ENCODE data around the gene KCNMB2.
"Not testable (repeated sequence)": the region's sequence is repeated elsewhere in the genome, so short reads cannot be mapped to it uniquely, and the experiment has no call there.

KCNMB2 gene

GRCh38 chr3:178518660-178519396 lies 17.4 kb upstream of the KCNMB2 start:
- DNase-seq = no peak
- intact Hi-C loops (cut with DNase I) = no loop called here

DNA sequence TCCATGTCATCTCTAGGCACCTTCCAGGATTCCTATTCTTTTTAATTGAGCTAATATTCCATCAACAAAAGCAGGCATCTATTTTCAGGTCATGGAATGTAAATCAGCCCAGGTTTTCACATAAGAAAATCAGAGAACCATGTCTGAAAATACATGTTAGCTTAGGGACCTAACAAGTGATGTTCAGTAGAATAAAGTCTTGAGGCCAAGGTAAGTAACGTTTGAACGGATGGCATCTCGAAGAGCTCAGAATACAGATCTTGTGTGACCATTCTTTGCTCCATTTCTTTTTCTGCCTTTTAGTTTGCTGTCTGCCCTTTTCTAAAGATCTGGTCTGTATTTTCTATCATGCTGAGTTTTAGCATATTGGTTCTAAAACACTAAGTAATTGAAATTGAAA lies 16.5 kb upstream of the KCNMB2 start:
- intact Hi-C loops (cut with DNase I) = no loop called here
- DNase-seq = no peak

- intact Hi-C loops (cut with DNase I) = no loop called here
- DNase-seq = no peak
These were observed 15.8 kb upstream of the KCNMB2 start for GRCh38 chr3:178520451-178520850.

GRCh38 chr3:178522200-178523052 lies 13.8 kb upstream of the KCNMB2 start:
- intact Hi-C loops (cut with DNase I) = no loop called here
- no peak for DNase-seq

DNA sequence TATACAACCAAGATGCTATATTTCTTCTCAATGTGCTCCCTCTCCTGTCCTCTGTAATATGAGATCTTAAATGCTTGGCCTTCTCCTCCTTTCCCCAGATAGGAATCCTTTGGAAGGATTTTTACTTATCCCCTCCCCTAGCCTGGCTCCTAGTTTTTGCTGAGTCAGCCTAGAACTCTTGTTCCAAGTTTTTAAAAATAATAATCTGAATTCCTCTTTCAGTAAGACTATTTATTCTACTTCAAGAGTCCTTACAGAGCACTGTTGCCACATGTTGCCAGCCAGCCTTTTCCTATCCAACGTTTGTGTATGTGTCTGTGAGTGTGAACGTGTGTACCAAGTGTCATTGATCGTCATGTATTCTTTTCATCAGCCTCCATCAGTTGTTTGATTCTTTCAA lies 11.0 kb upstream of the KCNMB2 start:
- DNase-seq = no peak
- intact Hi-C loops (cut with DNase I) = no loop called here

GRCh38 chr3:178526291-178526690 lies 9.9 kb upstream of the KCNMB2 start:
- DNase-seq = no peak
- intact Hi-C loops (cut with DNase I) = no loop called here

DNA sequence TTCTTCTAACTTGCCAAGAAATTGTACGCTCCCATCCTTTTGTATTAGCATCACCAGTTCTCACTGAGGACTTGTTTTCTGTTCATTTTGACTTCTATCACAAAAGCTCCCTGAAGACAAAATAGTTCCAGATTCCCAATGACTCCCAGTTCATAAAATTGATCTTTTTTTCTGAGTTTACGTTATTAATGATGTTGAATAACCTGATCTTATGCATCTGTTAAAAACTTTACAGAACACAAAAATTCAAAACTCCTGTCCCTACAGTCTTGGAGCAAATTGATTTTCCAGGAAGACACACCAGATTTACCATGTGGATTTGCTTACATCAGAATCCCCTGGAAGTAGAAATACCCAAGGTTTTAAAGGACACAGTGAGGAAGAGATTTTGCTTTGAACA lies 8.3 kb upstream of the KCNMB2 start:
- intact Hi-C loops (cut with DNase I) = no loop called here
- no peak for DNase-seq

DNA sequence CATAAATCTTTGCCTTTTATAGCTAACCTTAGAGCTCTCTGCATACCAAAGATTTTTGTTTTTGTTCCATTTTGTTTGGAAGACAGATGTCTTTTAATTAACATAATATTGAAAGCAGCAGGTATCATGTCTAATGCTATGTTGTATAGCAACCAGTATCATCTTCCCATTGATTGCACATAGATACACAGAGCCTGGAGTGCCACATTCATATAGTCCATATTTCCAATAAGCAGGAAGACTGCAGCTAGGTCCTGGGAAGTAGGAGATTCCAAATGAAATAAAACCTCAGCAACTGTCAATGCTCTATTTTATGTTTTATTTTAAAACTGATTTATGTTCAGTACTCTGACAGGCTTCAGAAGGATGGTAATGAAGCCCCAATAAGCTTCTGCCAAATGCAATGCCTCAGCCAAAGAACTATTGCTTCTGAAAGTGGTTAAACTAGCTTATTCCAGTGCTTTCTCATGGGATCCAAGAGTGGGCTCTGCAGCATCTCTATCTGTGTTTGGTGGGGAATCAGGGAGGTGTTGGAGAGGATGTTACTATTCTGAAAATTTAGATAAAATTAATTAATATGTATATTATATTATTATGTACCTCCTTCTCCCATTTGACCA lies 6.5 kb upstream of the KCNMB2 start:
- DNase-seq = no peak
- intact Hi-C loops (cut with DNase I) = no loop called here

DNA sequence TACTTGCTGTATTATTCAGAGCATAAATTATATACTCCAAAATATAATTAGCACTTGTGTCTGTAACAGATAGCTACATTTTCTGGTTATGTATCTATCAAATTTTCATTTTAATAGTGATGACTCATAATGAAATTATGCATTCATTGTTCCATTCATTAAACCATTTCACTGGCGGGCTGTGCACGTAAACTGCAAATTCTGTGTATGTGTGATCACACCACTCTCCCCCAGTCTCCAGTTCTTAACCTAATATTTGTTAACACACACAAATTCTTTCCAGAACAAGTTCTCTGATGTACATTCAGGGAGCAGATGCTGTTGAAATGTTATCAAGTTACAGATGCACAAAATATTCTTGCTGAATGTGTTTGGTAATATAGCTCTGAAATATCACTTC lies 3.8 kb upstream of the KCNMB2 start:
- no peak for DNase-seq
- intact Hi-C loops (cut with DNase I) = no loop called here

DNA sequence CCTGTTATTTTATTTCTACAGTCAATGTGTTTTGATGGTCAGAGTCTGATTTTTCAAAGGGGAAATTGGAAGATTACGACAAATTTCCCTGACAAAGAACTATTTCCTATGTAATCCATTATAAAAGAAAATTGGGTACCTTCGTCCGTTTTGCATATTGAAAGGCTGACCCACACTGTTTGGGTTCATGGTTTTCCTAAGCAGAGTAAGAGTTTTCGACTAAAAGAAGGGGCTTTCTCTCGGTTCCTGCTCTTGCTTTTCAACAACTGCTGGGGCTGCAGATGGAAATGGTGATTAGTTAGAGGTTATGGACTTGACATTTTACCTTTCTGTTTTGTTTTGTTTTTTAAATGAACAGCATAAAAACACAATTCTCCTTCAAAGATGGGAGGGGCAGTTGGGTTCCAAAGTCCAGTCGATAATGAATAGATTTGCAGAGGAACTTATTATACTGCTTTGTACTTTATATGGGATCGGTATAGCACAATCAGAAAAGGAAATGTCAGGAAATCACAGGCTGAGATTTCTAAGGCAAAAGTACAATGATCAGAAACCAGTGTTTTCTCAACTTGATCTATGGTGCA lies 978 bp downstream of the KCNMB2 start:
- no peak for DNase-seq
- intact Hi-C loops (cut with DNase I) = no loop called here

DNA sequence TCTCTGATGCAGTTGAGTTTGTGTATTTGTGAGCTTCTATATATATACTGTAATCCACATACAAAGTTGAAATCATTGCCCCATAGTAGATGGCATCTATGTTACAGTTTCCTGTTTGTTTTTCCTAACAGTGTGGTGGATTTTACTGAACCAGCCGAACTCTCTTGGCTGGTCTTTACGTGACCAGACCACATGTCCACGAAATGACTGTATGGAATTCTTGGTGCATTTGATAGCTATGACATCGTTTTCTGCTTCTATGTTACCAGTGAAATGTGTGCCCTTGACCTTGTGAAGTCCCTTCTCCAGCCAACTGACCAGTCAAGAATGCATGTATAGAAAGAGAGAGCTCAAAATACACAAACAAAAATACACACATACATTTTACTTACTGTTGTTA lies 1.8 kb downstream of the KCNMB2 start:
- intact Hi-C loops (cut with DNase I) = no loop called here
- DNase-seq = no peak

DNA sequence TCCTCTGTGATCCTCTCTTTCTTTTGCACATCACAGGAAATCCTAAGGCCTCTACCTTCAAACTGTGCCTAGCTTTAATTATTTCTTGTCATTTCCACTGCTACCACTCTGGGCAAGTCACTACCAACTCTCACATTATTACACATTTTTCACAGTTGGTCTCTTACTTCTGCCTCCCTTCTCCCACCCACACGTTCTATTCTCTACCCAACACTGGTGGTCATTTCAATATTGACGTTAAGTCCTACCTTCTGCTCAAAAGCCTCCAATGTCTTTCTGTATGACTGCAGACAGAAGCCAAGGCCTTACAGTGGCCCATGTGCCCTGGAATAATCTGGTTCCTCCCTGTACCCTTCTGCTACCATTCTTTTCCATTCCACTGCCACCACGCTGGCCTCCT lies 3.9 kb downstream of the KCNMB2 start:
- intact Hi-C loops (cut with DNase I) = no loop called here
- DNase-seq = no peak

GRCh38 chr3:178545337-178545736 lies 9.1 kb downstream of the KCNMB2 start:
- DNase-seq = no peak
- intact Hi-C loops (cut with DNase I) = no loop called here

- DNase-seq = no peak
- intact Hi-C loops (cut with DNase I) = no loop called here
These were observed 9.8 kb downstream of the KCNMB2 start for GRCh38 chr3:178546079-178546478.

DNA sequence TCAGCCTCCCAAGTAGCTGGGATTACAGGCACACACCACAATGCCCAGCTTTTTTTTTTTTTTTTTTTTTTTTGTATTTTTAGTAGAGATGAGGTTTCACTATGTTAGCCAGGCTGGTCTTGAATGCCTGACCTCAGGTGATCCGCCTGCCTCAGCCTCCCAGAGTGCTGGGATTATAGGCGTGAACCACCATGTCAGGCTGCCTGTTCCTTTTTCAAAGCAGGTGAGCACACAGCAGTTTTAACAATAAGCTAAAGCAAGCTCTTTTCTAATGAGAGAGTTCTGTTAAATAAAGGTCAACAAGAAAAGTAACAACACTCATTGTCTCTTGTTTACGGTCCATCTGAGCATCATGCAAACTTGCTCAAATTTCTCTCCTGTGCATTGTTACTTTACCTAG lies 13.2 kb downstream of the KCNMB2 start:
- intact Hi-C loops (cut with DNase I); DNase-seq: not testable (repeated sequence)

DNA sequence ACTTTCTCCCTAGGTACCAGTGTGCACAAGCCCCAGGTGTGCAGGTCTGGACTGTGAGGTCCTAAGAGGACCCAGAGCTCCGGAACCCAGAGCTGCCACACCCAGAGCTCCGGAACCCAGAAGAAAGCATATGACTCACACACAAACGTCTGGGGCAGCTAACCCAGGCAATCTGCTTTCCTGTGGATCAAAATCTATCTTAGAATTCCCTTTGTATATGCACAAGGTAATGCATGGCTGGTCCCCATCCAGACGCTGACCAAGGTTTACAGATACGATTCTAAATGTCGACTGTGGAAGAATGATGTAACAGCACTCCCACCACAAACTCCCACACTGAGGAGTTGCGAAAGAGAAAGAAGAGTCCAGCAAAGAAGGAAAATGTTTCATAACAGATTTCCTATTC lies 15.7 kb downstream of the KCNMB2 start:
- DNase-seq = peak in 4 of 10 donors; percentile 8 to 79 (median 44)
- intact Hi-C loops (cut with DNase I) = no loop called here

- intact Hi-C loops (cut with DNase I) = no loop called here
- no peak for DNase-seq
These were observed 22.4 kb downstream of the KCNMB2 start for GRCh38 chr3:178558637-178559036.

DNA sequence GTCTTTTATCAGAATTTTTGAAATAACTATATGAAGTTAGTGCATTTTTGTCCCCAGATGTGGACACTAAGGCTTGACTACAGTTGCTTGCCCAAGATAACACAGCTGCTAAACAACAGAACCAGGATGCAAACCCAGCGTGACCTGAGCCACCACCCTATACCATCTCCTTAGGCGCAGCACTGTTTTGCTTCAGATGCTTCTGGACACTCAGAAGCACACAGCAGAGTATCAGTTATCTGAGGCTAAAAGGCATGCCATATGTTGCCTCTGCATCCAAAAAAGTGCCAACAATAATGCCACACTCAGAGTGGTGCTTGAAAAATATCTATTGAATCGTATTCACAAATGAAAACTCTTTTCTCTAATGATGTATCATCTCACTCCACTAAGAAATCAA lies 24.5 kb downstream of the KCNMB2 start:
- intact Hi-C loops (cut with DNase I) = no loop called here
- DNase-seq = no peak

DNA sequence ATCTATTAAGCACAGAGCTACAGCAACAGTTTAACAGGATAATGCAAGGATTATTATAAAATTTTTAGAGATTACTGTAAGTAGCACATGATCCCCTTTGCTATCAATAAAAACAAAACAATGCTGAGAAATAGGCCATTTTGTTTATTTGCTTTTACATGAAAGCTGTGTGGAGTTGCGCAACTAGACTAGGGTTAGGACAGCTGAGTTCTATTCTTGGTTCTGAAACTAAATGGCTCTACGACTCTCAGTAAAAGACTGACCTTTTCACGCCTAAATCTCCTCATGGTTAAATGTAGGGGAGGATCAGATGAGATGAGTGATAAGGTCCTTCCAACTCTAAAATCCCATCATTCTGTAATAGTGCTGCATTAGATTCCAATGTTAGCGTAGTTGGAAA lies 25.0 kb downstream of the KCNMB2 start:
- intact Hi-C loops (cut with DNase I) = no loop called here

DNA sequence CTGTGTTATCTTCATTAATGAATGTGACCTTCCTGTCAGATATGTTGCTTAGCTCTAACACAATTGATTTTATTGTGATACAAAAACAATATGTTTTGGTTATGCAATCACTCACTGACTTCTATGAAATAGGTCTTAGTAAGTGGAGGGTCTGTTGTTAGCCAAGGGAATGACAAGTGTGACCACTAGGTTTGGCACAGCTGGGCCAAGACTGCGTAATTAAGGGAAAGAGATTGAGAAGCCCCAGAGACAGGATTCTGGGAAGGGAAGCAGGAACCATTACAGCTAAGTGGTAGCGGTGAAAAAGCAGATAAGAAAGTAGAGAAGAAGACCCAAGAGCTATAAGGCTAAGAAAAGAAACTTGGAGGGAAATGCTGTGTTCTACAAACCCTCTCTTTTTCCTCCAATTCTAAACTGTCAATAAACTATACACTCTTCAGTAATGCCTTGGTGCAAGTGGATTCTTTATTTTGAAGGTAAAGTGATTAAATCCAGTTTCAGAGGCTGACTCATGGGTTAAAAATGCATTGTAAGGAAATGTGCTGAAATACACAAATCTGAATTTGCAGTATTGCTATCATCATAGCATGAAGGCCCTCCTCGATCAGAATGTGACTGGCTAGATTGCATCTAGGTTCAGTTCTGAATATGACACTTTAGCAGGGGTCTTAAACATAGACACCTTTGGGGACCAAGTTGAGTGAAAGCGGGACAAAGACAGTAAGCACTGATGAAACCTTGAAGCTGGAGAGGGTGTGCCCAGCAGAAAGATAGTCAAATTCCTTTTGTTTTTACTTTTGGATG lies 26.1 kb downstream of the KCNMB2 start:
- intact Hi-C loops (cut with DNase I) = no loop called here
- DNase-seq = no peak

More for the DNA sequence above, 25.0 kb downstream of the KCNMB2 start:
- no peak for DNase-seq

DNA sequence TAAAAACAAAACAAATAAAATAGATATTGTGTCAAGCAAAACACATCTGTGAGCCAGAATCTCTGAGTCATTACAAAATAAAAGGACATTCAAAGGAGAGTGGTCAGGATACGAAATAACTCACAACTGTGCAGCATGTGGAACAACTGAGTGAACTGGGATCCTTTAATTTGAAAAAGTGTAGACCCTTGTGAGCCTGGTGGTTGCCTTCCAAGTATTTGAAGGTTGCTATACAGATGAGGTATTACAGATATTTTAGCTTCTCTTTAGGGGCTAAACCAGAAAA lies 26.7 kb downstream of the KCNMB2 start:
- intact Hi-C loops (cut with DNase I) = no loop called here
- no peak for DNase-seq
